ENCODE data around the gene ZNF568. TPM values are rescaled to one million over a fixed set of nuclear protein-coding genes. Genes with fewer than 3 reads are reported as not detected.

ZNF568 gene
- total and polyA plus RNA-seq, 2 of the 4 experiments (the other 2 are of a cell fraction) = 3.0 to 7.3 TPM

DNA sequence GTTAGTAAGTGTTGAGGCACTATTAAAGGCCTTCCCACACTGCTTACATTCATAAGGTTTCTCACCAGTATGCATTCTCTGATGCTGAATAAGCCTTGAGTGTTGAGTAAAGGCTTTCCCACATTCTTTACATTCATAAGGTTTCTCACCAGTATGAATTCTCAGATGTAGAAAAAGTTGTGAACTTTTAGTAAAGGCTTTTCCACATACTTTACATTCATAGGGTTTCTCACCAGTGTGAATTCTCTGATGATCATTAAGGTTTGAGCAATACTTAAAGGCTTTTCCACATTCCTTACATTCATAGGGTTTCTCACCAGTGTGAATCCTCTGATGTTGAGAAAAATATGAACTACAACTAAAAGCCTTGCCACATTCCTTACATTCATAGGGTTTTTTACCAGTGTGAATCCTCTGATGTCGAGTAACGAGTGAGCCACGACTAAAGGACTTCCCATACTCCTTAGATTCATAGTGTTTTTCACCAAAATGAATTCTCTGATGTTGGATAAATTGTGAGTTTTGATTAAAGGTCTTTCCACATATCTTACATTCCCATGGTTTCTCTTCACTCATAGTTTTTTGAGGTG, 24.3 kb upstream of the ZNF568 start:
- no peak overlapping the region for H2BK5ac ChIP-seq (ENCODE audit: low read depth, low read length, poor library complexity, severe bottlenecking)
- BruUV-seq (replicated peaks) = no TSS peak
- no peak overlapping the region for H2BK20ac ChIP-seq (ENCODE audit: low read depth, low read length)
- no peak overlapping the region for H3K4me2 ChIP-seq (ENCODE audit: low read depth, low read length)
- no peak overlapping the region for H3K27ac ChIP-seq (ENCODE audit: insufficient read depth, low read length)
- ChIA-PET CTCF (no interaction called here), POLR2A (ENCODE audit: unreplicated experiment) (no interaction called here)
- no peak overlapping the region for H3K14ac ChIP-seq (replicated peaks; ENCODE audit: low read depth, low read length)
- intact Hi-C loops (cut with micrococcal nuclease) = no loop called here
- H4K5ac ChIP-seq (ENCODE audit: low read depth, low read length) = no peak overlapping the region
- H3K27me3 ChIP-seq (ENCODE audit: control insufficient read depth, insufficient read depth, low read length) = no peaks in the 10 kb centered on the region
- ATAC-seq (ENCODE audit: low read depth) (no peak), DNase-seq (no peak)
- H4K91ac ChIP-seq (ENCODE audit: insufficient read depth, low read depth, low read length) = no peak overlapping the region
- dilution Hi-C loops (cut with HindIII; ENCODE audit: low sequenced_read_pairs, unreplicated experiment) = no loop called here
- H2BK120ac ChIP-seq (ENCODE audit: low read depth, low read length) = no peak overlapping the region
- no peak overlapping the region for H3K4me3 ChIP-seq (ENCODE audit: insufficient read depth, low read depth, low read length)
- no peak overlapping the region for H3K9ac ChIP-seq (ENCODE audit: low read depth, low read length)
- peaks cover 60% of the 10 kb centered on the region for H3K9me3 ChIP-seq (ENCODE audit: control insufficient read depth, insufficient read depth, low read length)
- H3K4me1 ChIP-seq (ENCODE audit: control insufficient read depth, insufficient read depth, low read length) = no peaks in the 10 kb centered on the region
- no peak overlapping the region for H3K18ac ChIP-seq (ENCODE audit: low read depth, low read length)
- no peak overlapping the region for H3K56ac ChIP-seq (ENCODE audit: extremely low read depth, insufficient read depth, low read length)
- H2BK15ac ChIP-seq (ENCODE audit: low read depth, low read length) = no peak overlapping the region
- no peak overlapping the region for H3K4ac ChIP-seq (ENCODE audit: low read depth, low read length)
- in situ Hi-C loops (cut with MboI; ENCODE audit: low sequenced_read_pairs) = no loop called here
- no peak overlapping the region for H3K23ac ChIP-seq (ENCODE audit: low read depth, low read length)
- H3K36me3 ChIP-seq (ENCODE audit: control insufficient read depth, insufficient read depth, low read length) = peaks cover 23% of the 10 kb centered on the region
- H4K8ac ChIP-seq (ENCODE audit: low read depth in 2 of 2, low read length in 2 of 2) = no peak overlapping the region
- no peaks in the 10 kb centered on the region for H4K20me1 ChIP-seq (ENCODE audit: insufficient read depth, low read length)
- WGBS, 2 experiments (ENCODE audit: extremely low coverage in 2 of 2, insufficient read length in 1 of 2) = no CpG with 5 or more reads among the region's 3 CpGs
- TF ChIP-seq, protein P1, sequence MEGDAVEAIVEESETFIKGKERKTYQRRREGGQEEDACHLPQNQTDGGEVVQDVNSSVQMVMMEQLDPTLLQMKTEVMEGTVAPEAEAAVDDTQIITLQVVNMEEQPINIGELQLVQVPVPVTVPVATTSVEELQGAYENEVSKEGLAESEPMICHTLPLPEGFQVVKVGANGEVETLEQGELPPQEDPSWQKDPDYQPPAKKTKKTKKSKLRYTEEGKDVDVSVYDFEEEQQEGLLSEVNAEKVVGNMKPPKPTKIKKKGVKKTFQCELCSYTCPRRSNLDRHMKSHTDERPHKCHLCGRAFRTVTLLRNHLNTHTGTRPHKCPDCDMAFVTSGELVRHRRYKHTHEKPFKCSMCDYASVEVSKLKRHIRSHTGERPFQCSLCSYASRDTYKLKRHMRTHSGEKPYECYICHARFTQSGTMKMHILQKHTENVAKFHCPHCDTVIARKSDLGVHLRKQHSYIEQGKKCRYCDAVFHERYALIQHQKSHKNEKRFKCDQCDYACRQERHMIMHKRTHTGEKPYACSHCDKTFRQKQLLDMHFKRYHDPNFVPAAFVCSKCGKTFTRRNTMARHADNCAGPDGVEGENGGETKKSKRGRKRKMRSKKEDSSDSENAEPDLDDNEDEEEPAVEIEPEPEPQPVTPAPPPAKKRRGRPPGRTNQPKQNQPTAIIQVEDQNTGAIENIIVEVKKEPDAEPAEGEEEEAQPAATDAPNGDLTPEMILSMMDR (conservative IDR thresholded peaks at IDR 0.05; ENCODE audit: low read depth, low read length) = no peak
- TF ChIP-seq FOS (IDR thresholded peaks at IDR 0.05; ENCODE audit: low read depth, low read length) (no peak), POLR2A (IDR thresholded peaks at IDR 0.05; ENCODE audit: low read depth, low read length) (no peak), MAZ (IDR thresholded peaks at IDR 0.05; ENCODE audit: borderline replicate concordance, low read depth, low read length) (no peak), CEBPB (IDR thresholded peaks at IDR 0.05; ENCODE audit: low read depth, low read length) (no peak), BHLHE40 (IDR thresholded peaks at IDR 0.05; ENCODE audit: low read depth, low read length) (no peak), RCOR1 (IDR thresholded peaks at IDR 0.05; ENCODE audit: insufficient replicate concordance, low read length) (no peak)
- TF ChIP-seq, protein P2, sequence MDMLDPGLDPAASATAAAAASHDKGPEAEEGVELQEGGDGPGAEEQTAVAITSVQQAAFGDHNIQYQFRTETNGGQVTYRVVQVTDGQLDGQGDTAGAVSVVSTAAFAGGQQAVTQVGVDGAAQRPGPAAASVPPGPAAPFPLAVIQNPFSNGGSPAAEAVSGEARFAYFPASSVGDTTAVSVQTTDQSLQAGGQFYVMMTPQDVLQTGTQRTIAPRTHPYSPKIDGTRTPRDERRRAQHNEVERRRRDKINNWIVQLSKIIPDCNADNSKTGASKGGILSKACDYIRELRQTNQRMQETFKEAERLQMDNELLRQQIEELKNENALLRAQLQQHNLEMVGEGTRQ (IDR thresholded peaks at IDR 0.05; ENCODE audit: low read depth, low read length) = no peak
- TF ChIP-seq, protein P3, sequence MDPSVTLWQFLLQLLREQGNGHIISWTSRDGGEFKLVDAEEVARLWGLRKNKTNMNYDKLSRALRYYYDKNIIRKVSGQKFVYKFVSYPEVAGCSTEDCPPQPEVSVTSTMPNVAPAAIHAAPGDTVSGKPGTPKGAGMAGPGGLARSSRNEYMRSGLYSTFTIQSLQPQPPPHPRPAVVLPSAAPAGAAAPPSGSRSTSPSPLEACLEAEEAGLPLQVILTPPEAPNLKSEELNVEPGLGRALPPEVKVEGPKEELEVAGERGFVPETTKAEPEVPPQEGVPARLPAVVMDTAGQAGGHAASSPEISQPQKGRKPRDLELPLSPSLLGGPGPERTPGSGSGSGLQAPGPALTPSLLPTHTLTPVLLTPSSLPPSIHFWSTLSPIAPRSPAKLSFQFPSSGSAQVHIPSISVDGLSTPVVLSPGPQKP (IDR thresholded peaks at IDR 0.05; ENCODE audit: borderline replicate concordance, low read depth, low read length) = no peak
- no peaks in the 10 kb centered on the region for H3K9me1 ChIP-seq (ENCODE audit: insufficient read depth, low read length)
- 0 out of 4 replicates have a peak, but pooled peaks cover 0 to 3% of the 10 kb centered on the region in 2 experiments for H3K79me1 ChIP-seq (ENCODE audit: low read depth in 1 of 2, low read length in 2 of 2)
- H2AFZ ChIP-seq (replicated peaks; ENCODE audit: low read length, poor library complexity) = no peak overlapping the region
- no peak overlapping the region for H2AK9ac ChIP-seq (replicated peaks; ENCODE audit: low read depth, low read length, poor library complexity)
- no peak overlapping the region for H2AK5ac ChIP-seq (ENCODE audit: low read depth, low read length)
